Tibial nerve (tissue), 4 donors: ENCODE results near the gene CD3G. TPM values are rescaled to one million over a fixed set of nuclear protein-coding genes. Genes with fewer than 3 reads are reported as not detected.

ENCODE experiments used
- DNase-seq, 2 donors: peaks; one replicate each; pipeline ENCODE4 v3.0.0-alpha.2; 2019; ENCODE audit warnings: low spot score in 2 of 2
- H3K27ac ChIP-seq, 4 donors: fragments of 200-600 bp; sonication (generic) in 3 of 4; one replicate each; pipeline ENCODE4 v1.5.1; 2017 to 2019; ENCODE audit warnings: mild to moderate bottlenecking in 1 of 4
- H3K27me3 ChIP-seq, 2 donors: fragments of 200-600 bp; sonication (generic) in 1 of 2; one replicate each; pipeline versions ENCODE4 v1.5.1 to v1.6.0; 2017 to 2019
- H3K36me3 ChIP-seq, 3 donors: fragments of 200-600 bp; sonication (generic); one replicate each; pipeline ENCODE4 v1.5.1; 2018 to 2019
- H3K4me1 ChIP-seq, 4 donors: fragments of 200-600 bp; sonication (generic) in 3 of 4; one replicate each; pipeline ENCODE4 v1.5.1; 2017 to 2019
- H3K4me3 ChIP-seq, 4 donors: fragments of 200-600 bp; sonication (generic) in 3 of 4; one replicate each; pipeline ENCODE4 v1.5.1; 2017 to 2019; ENCODE audit warnings: mild to moderate bottlenecking in 1 of 4, moderate library complexity in 1 of 4
- H3K9me3 ChIP-seq, 4 donors: fragments of 200-600 bp; sonication (generic) in 3 of 4; one replicate each; pipeline ENCODE4 v1.5.1; 2017 to 2019
- EP300 ChIP-seq, 2 donors: sonication (generic); formaldehyde crosslinking; IDR thresholded peaks; one replicate each; pipeline ENCODE4 v1.6.1; 2017; ENCODE audit warnings: antibody characterized with exemption in 2 of 2, mild to moderate bottlenecking in 1 of 2
- POLR2A ChIP-seq, 2 donors: fragments of 450-650 bp; IDR thresholded peaks; one replicate each; pipeline ENCODE4 v1.6.1; 2017; ENCODE audit warnings: antibody characterized with exemption in 2 of 2, mild to moderate bottlenecking in 2 of 2, moderate library complexity in 2 of 2
- WGBS, 2 donors: methylation state at CpG; one replicate each; pipeline ENCODE4 v1.1.5; 2018; 5-methylcytosine and 5-hydroxymethylcytosine counted together
- total RNA-seq, 4 donors: library from RNA; depleted of rRNA; stranded (reverse); fragments of >200 nt; gene quantifications; one replicate each; pipeline ENCODE4 v1.1.0, GENCODE V29; 2016
- TF ChIP-seq, protein P1 (sequence below), 5 experiments: fragments of 200-600 bp in 3 of 5; fragments of 450-650 bp in 2 of 5; sonication (generic) in 3 of 5; IDR thresholded peaks; one replicate each; pipeline ENCODE4 v1.5.1; 2016 to 2019; ENCODE audit warnings: antibody characterized with exemption in 5 of 5, mild to moderate bottlenecking in 3 of 5, moderate library complexity in 2 of 5

The CD3G gene
- total RNA-seq, 4 donors from 2014 or later = 0.44 to 1.5 (median 1.4) TPM; not detected in 1

DNA sequence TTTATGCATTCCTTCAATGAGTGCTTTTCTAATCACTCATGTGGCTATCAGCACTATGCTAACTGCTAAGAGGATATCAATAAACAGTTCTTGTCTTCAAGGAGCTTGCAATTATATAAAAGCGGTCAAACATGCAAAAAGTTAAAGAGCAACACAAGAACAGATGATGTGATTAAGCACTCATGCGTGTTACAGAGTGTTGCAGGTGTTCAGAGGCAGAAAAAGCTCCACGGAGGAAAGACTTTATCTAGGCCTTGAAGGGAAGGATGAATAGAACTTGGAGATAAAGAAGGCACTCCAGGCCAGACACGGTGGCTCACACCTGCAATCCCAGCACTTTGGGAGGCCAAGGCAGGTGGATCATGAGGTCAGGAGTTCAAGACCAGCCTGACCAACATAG, 26.0 kb upstream of the CD3G start:
- TF ChIP-seq, protein P1, sequence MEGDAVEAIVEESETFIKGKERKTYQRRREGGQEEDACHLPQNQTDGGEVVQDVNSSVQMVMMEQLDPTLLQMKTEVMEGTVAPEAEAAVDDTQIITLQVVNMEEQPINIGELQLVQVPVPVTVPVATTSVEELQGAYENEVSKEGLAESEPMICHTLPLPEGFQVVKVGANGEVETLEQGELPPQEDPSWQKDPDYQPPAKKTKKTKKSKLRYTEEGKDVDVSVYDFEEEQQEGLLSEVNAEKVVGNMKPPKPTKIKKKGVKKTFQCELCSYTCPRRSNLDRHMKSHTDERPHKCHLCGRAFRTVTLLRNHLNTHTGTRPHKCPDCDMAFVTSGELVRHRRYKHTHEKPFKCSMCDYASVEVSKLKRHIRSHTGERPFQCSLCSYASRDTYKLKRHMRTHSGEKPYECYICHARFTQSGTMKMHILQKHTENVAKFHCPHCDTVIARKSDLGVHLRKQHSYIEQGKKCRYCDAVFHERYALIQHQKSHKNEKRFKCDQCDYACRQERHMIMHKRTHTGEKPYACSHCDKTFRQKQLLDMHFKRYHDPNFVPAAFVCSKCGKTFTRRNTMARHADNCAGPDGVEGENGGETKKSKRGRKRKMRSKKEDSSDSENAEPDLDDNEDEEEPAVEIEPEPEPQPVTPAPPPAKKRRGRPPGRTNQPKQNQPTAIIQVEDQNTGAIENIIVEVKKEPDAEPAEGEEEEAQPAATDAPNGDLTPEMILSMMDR (IDR thresholded peaks at IDR 0.05) = no peak
- TF ChIP-seq POLR2A (IDR thresholded peaks at IDR 0.05) (no peak), EP300 (IDR thresholded peaks at IDR 0.05) (no peak)
- no peak overlapping the region for H3K4me3 ChIP-seq
- no peaks in the 10 kb centered on the region for H3K36me3 ChIP-seq
- peaks cover 0 to 32% (median 11%) of the 10 kb centered on the region in 4 donors for H3K4me1 ChIP-seq
- no peak overlapping the region for H3K27ac ChIP-seq
- H3K9me3 ChIP-seq = no peaks in the 10 kb centered on the region
- 84 to 90% methylated on average over 4 of the region's 4 CpGs for WGBS, 2 donors
- H3K27me3 ChIP-seq = peaks cover 0 to 18% of the 10 kb centered on the region in 2 donors
- no peak for DNase-seq

DNA sequence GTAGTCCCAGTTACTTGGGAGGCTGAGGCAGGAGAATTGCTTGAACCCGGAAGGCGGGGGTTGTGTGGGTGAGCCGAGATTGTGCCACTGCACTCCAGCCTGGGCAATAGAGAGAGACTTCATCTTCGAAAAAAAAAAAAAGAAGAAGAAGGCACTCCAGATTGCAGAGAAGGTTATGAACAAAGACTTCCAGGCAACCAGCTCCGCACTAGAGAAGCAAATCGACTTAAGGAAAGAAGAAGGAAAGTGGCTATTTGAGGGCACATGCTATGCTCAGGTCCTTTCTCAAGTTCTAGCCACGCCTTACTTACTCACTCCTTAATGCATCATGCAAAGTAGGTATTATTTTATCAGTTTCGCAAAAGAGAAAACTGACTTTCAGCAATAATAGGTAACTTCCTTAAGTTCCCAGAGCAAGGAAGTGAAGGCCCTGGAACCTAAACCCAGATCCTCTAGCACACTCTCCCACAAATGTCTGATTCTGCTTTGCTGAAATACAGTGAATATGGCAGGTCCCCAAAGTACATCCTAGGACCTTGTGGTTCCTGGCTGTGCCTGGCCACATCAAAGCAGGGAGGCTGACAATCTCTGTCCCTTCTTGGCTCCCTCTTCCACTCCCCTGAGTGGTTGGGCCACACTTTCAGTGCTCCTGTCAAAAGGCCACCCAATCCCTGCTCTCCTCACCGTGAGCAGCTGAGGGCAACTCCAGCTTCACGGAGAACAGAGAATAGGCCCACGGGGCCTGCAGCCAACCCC, 25.4 kb upstream of the CD3G start:
- no peaks in the 10 kb centered on the region for H3K9me3 ChIP-seq
- H3K27ac ChIP-seq = no peak overlapping the region
- WGBS, 2 donors = 83 to 84% methylated on average over 11 of the region's 11 CpGs
- no peak overlapping the region for H3K4me3 ChIP-seq
- H3K27me3 ChIP-seq = peaks cover 0 to 18% of the 10 kb centered on the region in 2 donors
- H3K4me1 ChIP-seq = peaks cover 0 to 32% (median 11%) of the 10 kb centered on the region in 4 donors
- TF ChIP-seq, protein P1 (IDR thresholded peaks at IDR 0.05) = no peak
- no peak for TF ChIP-seq POLR2A (IDR thresholded peaks at IDR 0.05)
- no peak for TF ChIP-seq EP300 (IDR thresholded peaks at IDR 0.05)
- DNase-seq = no peak
- H3K36me3 ChIP-seq = no peaks in the 10 kb centered on the region

DNA sequence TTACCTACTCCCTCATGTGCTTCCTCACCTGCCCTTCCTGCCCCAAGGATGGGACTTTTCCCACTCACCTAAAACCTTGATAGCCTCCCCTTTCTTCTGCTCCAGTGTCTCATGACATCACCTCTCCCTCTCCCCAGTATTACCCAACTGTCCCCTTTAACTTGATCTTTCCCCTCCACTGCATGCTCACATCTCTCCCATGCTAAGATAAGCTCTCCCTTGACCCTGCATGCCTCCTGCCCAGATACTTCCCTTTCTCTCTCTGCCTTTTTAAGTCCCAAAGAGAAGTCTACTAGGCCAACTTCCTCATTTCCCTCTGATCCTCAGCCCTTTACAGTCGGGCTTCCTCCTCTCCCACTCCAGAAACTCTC, 24.8 kb upstream of the CD3G start:
- WGBS, 2 donors = 69 to 73% methylated on average over 1 of the region's 1 CpG
- H3K9me3 ChIP-seq = no peaks in the 10 kb centered on the region
- H3K4me1 ChIP-seq = peaks cover 0 to 32% (median 11%) of the 10 kb centered on the region in 4 donors
- H3K27ac ChIP-seq = no peak overlapping the region
- H3K36me3 ChIP-seq = no peaks in the 10 kb centered on the region
- H3K4me3 ChIP-seq = no peak overlapping the region
- TF ChIP-seq, protein P1 (IDR thresholded peaks at IDR 0.05) = no peak
- TF ChIP-seq POLR2A (IDR thresholded peaks at IDR 0.05) (no peak), EP300 (IDR thresholded peaks at IDR 0.05) (no peak)
- DNase-seq = no peak
- peaks cover 0 to 12% of the 10 kb centered on the region in 2 donors for H3K27me3 ChIP-seq

DNA sequence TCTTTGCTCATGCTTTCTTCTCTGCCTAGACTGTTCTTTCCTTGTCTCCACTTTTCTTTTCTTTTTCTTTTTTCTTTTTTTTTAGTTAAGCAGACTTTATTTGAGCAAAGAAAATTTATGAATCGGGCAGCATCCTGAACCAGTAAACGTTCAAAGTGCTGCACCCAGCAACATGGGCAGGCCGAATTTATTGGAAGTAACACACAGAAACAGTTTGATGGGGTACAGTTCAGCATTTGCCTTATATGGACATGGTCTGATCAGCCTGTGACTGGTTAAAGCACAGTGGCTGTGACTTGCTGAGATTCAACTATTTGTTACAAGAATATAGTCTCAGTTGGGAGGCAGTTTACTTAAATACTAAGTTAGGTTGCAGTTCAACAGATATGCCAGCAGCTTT, 23.6 kb upstream of the CD3G start:
- H3K4me1 ChIP-seq = peaks cover 0 to 27% (median 8%) of the 10 kb centered on the region in 4 donors
- 89 to 94% methylated on average over 3 of the region's 3 CpGs for WGBS, 2 donors
- peaks cover 0 to 1% of the 10 kb centered on the region in 2 donors for H3K27me3 ChIP-seq
- H3K36me3 ChIP-seq = no peaks in the 10 kb centered on the region
- no peak overlapping the region for H3K27ac ChIP-seq
- no peak for DNase-seq
- no peak overlapping the region for H3K4me3 ChIP-seq
- TF ChIP-seq, protein P1 (IDR thresholded peaks at IDR 0.05) = no peak
- no peak for TF ChIP-seq EP300 (IDR thresholded peaks at IDR 0.05)
- TF ChIP-seq POLR2A (IDR thresholded peaks at IDR 0.05) = no peak
- no peaks in the 10 kb centered on the region for H3K9me3 ChIP-seq

DNA sequence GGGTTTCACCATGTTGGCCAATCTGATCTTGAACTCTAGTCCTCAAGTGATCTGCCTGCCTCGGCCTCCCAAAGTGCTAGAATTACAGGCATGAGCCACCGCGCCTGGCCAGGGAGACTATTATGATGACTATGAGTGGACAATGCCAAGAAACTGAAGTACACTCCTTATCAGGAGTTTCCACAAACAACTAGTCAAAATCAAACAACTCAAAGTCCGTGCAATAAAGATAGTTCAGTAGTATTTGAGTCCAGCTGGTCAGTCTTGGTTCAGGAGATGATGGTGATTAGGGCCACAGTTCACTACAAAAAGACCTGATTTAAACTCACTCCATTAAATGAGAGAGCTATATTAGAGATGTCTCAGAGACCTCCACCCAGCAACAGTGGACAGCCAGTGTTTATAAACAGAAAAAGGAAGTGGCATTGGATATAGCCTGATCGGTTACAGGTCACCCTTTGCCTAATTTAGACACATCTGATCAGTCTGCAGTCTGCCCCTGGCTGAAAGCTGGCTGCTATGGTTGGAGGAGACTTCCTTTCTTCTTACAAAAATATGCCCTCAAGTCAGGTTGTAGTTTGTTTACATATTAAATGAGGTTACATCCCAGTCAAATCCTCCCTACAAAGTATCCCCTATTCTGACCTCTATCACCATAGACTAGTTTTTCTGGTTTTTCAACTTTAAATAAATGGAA, 22.6 kb upstream of the CD3G start:
- 80 to 84% methylated on average over 5 of the region's 5 CpGs for WGBS, 2 donors
- DNase-seq = no peak
- Histone ChIP-seq H3K4me3 (no peak overlapping the region), H3K27me3 (no peaks in the 10 kb centered on the region), H3K9me3 (no peaks in the 10 kb centered on the region), H3K36me3 (no peaks in the 10 kb centered on the region), H3K4me1 (peaks cover 0 to 17% (median 3%) of the 10 kb centered on the region in 4 donors), H3K27ac (no peak overlapping the region)
- no peak for TF ChIP-seq POLR2A (IDR thresholded peaks at IDR 0.05)
